A673 (cell line): ENCODE data around the gene GBX1.

Experiments used
- CTCF ChIP-seq: fragments of 300-800, 200-600 bp; sonication (generic); conservative IDR thresholded peaks from 2 replicates; pipeline ENCODE4 v1.5.1; 2017; ENCODE audit warnings: low read depth, mild to moderate bottlenecking, antibody characterized with exemption, low read length, moderate library complexity, mixed read lengths
- EZH2 ChIP-seq: fragments of 200-600 bp; sonication (generic); IDR thresholded peaks from 2 replicates; pipeline ENCODE4 v1.6.1; 2017; ENCODE audit warnings: borderline replicate concordance, low read depth, mild to moderate bottlenecking, mixed read lengths, antibody characterized with exemption, low read length; ENCODE audit not compliant: poor library complexity, severe bottlenecking

DNA sequence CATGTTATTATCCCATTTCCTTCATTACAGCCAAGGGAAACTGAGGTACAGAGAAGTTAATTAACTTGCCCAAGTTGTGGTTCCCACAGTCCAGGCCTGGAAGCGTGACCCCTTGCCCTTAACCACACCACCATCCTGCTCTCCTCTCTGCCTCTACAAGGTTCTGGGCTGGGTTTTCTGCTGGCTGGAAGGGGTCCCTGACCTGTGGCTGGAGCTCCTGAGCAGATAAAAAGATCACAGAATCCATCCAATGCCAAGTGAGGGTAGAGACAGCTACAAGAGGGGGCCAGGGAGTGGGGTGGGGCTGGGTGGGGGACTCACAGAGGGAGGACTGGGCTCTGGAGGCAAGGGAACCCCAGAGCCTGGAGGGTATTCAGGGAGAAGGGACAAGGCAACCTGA lies 9.8 kb upstream of the GBX1 start:
- no peak for TF ChIP-seq EZH2
- no peak for TF ChIP-seq CTCF
